HG03025 (cell line): ENCODE data around the gene MRTFA.

ENCODE experiments used
- ATAC-seq: cut with Tn5 transposase; IDR thresholded peaks from one replicate; pipeline ENCODE4 v1.9.1; 2021; ENCODE audit warnings: mild to moderate bottlenecking, moderate library complexity; ENCODE audit not compliant: unreplicated experiment, low FRiP score

MRTFA gene

DNA sequence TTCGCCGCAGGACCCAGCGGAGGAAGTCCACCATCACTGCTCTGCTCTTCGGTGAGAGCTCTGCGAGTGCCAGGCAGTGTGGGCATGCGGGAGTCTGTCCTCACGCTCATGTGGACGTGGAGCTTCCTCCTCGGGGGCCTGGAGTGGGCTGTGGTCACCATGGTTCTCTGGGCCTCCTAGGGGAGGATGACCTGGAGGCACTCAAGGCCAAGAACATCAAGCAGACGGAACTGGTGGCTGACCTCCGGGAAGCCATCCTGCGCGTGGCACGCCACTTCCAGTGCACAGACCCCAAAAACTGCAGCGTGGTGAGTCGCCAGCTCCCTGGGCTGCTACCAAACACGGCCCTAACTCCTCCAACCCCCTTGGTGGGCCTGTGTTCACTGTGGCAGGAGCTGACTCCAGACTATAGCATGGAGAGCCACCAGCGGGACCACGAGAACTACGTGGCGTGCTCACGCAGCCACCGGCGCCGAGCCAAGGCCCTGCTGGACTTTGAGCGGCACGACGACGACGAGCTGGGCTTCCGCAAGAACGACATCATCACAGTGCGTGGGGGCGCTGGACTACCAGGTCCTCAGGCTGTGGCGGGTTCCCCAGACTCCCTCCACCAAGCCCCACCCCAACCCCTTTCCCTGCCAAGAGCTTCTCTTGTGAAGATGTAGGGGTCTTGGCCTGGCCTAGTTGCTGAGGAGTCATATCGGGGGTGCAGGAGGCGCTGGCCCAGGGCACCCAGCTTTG lies 229.3 kb downstream of the MRTFA start:
- no peak for ATAC-seq

DNA sequence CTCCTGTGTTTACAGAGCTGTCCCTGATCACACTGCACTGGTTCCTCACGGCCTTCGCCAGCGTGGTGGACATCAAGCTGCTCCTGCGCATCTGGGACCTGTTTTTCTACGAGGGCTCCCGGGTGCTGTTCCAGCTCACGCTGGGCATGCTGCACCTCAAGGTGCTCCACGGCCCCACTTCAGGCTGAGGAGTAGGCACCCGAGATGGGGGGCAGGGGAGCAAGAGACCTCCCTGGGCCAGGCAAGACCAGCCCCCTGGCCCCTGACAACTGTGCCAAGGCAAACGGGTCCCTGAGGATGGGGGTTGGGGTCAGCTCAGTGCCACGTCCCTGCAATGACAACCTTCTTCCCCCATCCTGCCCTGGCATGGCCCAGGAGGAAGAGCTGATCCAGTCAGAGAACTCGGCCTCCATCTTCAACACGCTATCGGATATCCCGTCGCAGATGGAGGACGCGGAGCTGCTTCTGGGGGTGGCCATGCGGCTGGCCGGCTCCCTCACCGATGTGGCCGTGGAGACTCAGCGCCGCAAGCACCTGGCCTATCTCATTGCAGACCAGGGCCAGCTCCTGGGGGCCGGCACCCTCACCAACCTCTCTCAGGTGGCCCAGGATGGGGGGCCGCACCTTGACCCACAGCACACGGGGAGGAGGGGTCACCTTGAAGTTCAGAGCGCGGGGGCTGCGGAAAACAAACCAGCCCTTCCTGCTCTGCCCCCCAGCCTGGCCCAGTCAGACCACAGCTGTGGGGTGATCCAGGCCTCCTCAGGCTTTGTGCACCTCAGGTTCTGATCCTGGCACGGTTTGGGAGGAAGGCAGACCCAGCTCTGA lies 230.2 kb downstream of the MRTFA start:
- ATAC-seq, result no peak

DNA sequence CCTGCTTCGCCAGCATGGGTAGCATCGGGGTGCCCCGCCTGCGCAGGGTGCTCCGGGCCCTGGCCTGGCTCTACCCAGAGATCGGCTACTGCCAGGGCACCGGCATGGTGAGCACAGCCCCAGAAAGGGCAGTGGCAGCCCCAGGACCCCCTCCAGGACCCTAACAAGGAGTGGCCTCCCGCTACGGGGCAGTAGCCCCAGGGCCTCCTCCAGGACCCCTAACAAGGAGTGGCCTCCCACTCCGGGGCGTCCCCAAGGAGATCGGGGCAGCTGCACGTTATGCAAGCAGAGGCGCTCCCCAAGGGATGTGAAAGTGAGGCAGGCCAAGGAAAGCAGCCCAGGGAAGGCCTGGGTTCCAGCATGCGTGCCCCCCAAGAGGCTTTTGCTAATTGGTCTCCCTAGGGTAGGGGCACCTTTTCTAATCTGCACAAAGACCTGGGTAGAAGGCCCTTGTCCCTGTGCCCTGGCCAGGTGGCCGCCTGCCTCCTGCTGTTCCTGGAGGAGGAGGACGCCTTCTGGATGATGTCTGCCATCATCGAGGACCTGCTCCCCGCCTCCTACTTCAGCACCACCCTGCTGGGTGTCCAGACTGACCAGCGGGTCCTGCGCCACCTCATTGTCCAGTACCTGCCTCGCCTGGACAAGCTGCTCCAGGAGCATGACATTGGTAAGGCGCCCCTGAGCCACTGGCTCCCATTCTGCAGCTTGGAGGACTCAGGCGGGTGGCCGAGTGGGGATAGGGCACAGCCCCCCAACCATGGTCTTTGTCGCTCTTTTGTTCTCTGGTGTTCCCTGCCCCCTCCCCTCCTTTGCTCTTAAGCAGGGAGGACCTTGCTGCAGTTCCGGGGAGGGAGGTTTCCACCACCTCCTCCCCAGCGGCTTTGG lies 231.1 kb downstream of the MRTFA start:
- no peak for ATAC-seq

DNA sequence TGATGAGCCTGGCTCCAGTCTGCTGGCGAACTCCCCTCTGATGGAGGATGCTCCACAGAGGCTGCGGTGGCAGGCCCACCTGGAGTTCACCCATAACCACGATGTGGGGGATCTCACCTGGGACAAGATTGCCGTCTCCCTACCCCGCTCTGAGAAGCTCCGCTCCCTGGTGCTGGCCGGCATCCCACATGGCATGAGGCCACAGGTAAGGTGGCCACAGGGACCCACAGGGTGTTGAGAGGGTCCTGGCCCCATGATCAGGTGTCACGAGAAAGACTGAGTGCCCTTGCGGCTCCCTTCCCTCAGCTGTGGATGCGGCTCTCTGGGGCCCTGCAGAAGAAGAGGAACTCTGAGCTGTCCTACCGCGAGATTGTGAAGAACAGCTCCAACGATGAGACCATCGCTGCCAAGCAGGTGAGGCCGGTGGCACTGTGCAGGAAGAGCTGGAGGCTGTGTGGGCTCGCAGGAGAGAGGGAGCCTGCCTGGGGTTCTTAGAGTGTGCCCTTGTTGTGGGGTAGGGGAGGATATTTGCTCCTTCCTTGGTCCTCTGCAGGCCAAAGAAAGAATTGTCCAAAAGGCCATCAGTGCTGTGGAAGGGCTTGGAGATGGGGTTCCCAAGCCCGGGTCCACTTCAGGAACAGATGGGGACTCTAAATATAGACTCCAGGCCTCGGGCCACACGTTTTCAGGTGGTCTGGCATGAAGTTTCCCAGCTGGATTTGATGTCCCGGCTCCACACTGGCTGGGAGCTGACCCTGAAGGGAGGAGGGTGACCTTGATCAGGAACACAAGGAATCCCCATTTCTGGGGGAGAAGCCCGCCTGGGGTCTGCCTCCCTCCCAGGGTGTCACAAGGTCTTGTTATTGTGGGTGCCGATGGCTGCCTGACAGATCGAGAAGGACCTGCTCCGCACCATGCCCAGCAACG lies 232.0 kb downstream of the MRTFA start:
- ATAC-seq, result no peak

DNA sequence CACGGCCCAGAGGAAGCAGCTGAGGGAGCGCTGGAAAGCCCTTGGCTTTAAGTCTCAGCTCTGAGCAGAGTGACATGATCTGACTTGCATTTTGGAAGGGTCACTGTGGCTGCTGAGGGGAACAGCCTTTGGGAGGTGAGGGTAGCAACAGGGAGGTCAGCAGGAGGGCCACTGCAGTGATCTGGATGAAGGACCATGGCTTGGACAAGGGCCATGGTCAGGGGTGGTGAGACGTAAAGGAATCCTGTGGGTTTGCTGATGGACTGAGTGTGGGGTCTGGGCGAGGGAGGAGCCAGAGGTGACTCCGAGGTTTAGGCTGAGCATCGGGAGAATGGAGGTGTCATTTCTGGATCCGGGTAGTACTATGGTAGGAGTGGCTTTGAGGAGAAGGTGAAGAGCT lies 232.9 kb downstream of the MRTFA start:
- no peak for ATAC-seq

DNA sequence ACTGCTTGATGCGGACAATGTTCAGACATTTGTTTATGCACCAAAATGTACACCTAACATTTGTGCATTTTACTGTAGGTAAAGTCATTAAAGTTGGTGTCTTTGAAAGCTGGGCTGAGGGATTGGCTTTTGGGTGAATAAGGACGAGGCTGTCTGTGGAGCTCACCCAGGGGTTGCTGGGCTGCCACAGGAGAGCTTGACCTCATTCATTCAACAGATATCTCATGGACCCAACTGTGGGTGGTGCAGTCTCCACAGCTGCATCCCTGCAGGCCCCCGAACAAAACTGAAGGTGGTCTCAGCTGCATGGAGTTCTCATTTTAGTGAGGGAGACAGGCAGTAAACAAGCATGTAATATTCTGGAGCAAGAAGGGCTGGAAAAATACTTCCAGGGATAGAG lies 233.4 kb downstream of the MRTFA start:
- no peak for ATAC-seq

DNA sequence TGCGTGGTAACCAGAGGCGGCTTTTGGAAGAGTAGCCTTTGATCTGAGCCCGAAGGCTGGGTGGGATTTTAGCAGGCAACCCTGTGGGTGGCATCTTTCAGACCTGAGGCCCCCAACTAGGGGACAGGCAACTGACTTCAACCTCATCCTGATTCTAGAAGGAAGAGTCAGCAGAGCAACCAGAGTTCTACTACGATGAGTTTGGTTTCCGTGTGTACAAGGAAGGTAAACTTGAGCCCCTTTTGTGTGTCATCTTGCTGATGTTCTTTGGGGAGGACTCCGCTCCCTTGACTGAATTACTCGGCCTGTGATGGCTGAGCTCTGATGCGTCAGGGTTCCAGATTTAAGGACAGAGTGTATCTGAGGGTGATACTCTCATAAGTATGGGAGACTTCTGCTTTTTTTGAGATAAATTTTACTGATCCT lies 234.5 kb downstream of the MRTFA start:
- ATAC-seq, result no peak

DNA sequence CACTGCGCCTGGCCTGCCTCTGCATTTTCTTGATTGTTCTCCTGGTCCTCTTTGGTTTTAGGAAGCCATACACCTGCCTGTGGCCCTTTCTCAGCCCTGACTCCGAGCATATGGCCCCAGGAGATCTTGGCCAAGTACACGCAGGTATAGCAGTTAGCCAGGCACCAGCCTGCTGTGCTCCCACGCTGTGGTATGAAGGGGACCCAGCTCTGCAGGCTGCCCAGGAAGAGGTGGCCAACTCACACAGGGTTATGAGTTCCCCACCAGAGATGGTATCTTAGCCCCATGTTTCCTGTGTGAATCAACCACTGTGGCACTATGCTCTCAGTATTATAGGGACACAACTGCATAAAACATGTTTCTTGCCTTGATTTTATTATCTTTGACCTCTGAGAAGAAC lies 235.0 kb downstream of the MRTFA start:
- ATAC-seq, result no peak

DNA sequence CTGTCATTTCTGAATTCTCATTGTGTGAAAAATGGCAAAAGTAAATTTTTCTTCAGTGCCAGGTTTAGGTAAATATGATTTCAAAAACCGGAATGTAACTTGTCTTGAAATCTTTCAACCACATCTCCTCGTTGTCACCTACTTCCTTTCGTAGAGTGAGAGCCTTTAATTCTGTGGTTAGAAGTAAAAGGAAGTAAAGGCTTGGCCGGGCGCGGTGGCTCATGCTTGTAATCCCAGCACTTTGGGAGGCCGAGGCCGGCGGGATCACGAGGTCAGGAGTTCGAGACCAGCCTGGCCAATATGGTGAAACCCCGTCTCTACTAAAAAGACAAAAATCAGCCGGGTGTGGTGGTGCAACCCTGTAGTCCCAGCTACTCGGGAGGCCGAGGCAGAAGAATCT lies 236.4 kb downstream of the MRTFA start:
- no peak for ATAC-seq

DNA sequence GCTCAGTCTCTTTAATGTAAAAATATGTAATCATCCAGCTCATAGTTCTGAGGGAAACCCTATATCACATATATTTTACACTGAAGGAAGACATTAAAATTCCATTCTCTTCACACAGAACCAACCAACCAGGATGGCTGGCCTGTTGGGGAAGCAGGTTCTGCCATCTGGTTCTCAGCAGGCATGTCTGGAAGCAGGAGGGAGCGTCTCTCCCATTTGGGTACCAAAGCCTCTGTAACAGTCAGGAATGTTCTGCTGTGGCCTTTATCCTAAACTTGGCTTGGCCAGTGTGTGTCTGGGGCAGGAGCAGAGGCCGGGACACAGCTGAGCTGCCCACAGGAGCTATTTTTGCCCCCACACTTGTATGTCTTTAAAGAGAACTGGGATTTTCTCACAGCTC lies 236.9 kb downstream of the MRTFA start:
- no peak for ATAC-seq

DNA sequence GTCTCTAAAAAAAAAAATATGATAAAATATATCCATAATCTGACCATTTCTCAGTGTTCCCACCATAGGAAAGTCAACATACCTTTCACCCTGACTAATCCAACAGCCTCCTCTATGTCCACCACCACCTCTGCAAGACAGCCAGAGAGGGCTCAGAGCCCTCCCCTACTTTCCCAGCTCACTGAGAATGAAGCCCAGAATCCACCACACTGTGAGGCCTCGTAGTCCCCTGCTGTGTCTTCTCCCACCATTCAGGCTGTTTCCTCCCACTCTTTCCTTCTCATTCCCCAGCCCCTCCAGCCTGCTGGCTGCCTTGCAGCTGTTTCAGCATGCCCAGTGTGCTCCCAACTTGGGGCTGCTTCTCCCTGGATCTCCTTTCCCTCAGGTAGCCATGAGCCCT lies 239.1 kb downstream of the MRTFA start:
- no peak for ATAC-seq

DNA sequence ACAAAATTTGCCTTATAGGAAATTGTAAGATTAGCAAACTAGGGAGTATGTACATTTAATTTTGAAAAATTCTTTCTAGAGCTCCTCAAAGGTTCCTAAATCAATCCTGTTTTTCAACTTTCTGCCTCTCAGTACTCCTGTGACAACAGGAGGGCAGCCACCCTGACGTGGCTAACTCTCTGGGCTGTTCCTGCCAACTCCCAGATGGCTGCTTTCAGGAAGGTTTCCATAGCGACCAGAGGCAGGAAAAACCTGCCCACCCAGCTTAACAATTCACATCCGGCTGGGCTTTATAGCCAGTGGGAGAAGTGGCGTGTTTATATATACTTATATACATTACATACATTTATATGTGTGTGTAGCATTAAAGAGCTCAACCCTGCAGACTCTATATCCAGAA lies 239.6 kb downstream of the MRTFA start:
- ATAC-seq, result no peak

DNA sequence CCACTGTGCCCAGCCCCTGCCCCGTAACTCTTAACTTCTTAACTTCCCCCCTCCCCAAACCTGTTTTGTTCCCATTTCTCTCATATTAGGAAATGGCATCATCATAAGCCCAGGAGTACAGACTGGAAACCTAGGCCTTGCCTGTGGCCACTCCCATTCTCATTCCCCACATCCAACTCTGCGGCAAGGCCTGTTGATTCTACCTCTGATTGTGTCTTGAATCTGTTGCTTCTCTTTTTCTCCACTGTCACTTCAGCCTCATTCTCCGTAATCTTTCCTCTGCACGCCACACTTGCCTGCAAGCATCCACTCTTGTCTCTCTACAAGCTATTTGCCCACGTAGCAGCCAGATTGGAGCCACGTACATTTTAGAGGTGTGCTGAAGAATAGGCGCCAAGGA lies 240.9 kb downstream of the MRTFA start:
- ATAC-seq, result no peak

DNA sequence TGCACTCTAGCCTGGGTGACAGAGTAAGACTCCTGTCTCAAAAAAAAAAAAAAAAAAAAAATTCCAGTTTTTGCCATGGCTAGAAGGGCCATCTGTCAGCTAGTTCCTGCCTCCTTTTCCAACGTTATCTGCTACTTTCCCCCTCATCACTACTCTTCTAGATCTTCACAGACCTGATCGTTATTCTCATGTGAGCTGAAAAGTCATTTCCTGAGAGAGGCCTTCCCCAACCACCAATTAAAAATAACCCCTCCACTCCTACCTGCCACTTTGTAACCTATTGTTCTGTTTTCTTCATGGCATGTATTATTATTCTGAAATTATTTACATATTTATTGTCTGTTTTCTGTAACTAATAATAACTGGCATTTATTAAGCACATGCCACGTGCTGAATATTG lies 241.9 kb downstream of the MRTFA start:
- ATAC-seq, result no peak

DNA sequence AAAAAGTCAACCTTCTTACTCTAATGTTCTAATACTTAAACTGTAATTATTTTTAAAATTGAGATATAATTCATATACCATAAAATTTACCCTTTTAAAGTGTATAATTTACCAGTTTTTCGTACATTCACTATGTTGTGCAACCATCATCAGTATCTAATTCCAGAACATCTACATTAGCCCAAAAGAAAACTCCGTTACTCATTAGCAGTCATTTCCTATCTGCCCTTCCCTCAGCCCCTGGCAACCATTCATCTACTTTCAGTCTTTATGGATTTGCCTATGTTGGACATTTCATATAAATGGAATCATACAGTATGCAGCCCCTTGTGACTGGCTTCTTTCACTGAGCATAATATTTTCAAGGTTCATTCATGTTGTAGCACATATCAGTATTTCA lies 243.9 kb downstream of the MRTFA start:
- ATAC-seq, result no peak

DNA sequence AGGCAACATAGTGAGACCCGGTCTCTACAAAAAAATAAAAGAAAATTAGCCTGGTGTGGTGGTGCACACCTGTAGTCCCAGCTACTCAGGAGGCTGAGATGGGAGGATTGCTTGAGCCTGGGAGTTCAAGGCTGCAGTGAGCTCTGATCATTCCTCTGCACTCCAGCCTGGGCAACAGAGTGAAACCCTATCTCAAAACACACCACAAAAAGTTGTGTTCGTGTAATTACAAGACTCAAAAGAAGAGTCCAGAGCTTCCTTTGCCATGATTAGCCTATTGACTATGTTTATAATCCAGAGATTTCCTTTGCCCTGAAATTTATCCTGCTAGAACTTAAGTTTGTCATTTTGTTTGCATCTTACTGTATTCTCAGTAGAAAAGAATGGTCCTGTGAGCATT lies 245.1 kb downstream of the MRTFA start:
- ATAC-seq, result no peak

DNA sequence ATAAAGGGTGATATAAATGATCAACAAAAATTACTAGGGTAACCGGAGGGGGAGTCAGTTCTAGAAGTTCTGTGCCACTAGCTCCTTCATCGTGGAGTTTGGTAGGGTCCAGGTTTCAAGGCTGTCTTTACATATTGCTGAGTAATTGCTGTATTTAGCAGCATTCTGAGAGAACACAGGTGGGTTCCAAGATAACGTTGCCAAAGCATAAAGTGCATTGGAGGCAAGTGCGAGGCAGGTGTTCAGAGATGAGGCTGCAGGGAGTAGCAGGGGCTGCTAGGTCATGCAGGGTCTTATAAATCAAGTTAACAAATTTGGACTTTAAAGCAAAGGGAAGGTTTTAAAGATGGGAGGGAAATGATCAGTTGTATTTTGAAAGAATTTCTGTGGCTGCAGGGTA lies 248.3 kb downstream of the MRTFA start:
- no peak for ATAC-seq

DNA sequence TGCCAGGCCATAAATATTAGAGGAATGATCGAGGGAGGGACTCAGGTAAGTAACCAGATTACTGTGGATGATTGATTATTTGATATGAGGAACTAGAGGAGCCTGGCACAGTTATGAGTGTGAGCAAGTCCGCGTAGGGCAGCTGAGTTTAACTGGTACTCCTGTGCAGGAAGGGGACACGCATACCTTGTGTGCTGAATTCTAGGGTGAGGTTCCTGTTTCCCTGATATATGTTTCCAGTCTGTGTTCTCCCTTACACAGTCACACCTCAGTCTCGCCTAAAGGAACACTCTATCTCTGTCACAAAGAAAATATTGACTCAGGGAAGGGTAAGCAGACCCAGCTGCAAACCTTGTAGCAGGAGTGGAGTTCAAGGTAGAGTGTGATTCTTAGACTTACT lies 248.8 kb downstream of the MRTFA start:
- ATAC-seq, result no peak

DNA sequence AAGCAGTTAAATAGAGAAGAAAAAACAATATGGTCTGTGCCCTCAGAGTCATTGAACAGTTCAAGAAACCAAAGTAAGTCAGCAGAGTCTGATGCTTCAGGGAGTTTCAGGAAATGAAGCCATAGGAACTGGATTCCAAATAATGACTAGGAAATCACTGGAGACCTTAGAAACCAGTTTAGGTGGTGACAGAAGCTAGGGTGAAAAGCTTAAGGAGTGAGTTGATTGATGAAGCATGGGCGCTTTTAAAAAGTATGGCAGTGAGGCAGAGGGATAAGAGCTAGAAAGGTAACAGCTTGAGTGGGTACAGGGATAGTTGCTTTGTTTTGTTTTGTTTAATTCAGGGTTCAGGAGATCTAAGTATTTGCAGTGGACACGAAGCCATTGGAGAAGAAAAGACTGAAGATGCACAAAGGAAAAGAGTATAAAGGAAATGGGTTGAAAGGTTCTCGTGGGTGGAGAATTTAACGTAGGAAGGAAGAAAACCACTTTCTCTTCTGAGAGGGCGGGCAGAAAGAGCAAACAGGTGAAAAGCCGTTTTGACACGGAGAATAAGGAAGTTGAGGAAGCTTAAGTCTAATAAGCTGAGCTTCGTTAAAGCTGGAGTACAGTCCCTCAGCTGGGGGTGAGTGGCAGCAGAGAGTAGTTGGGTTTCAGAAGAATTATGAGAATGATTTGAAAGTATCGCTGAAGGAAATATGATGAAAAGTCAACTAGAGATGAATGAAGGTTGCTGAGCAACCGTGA lies 251.3 kb downstream of the MRTFA start:
- ATAC-seq, result no peak
